ENCODE data around the gene SAXO2. TPM values are rescaled to one million over a fixed set of nuclear protein-coding genes. Genes with fewer than 3 reads are reported as not detected.

Gene SAXO2
- total RNA-seq, 1 donor from 2014 or later = 1.8 TPM

Other genes with a start within 250 kb of the SAXO2 start
- 9.1 TPM for gene MEX3B, start 216.8 kb upstream of the SAXO2 start, total RNA-seq
- 30.1 TPM for gene EFL1, start 84 bp upstream of the SAXO2 start, total RNA-seq
- gene GOLGA6L10, start 86.7 kb downstream of the SAXO2 start, total RNA-seq = 4.1 TPM
- gene GOLGA6L9, start 167.0 kb downstream of the SAXO2 start, total RNA-seq = 8.4 TPM

Measured in tongue (tissue), 1 donor.